HG03045 (cell line): ENCODE results near the gene SLC12A7.
"Not testable (repeated sequence)": the region's sequence is repeated elsewhere in the genome, so short reads cannot be mapped to it uniquely, and the experiment has no call there.

Experiments
- ATAC-seq: cut with Tn5 transposase; IDR thresholded peaks from one replicate; pipeline ENCODE4 v1.9.1; 2021; ENCODE audit warnings: mild to moderate bottlenecking, moderate library complexity; ENCODE audit not compliant: unreplicated experiment

SLC12A7 gene

GRCh38 chr5:1011741-1012312 is 100.0 kb downstream of the SLC12A7 start:
- no peak for ATAC-seq

- ATAC-seq: no peak
Observed at GRCh38 chr5:1011226-1011631, 100.6 kb downstream of the SLC12A7 start.

GRCh38 chr5:1010641-1011046 is 101.2 kb downstream of the SLC12A7 start:
- no peak for ATAC-seq

- ATAC-seq: no peak
Observed at GRCh38 chr5:1010181-1010510, 101.7 kb downstream of the SLC12A7 start.

- no peak for ATAC-seq
Observed at GRCh38 chr5:1009359-1010180, 102.3 kb downstream of the SLC12A7 start.

GRCh38 chr5:1008451-1009358 is 103.2 kb downstream of the SLC12A7 start, which contains the start of gene NKD2:
NKD2 (plus strand) TSS chr5:1008802; CDS start chr5:1009058, 256 bp downstream.
- no peak for ATAC-seq

GRCh38 chr5:1007681-1008450 is 104.0 kb downstream of the SLC12A7 start:
- ATAC-seq: no peak

GRCh38 chr5:1007221-1007680 is 104.6 kb downstream of the SLC12A7 start:
- ATAC-seq: no peak

- ATAC-seq: no peak
Observed at GRCh38 chr5:1006656-1007071, 105.2 kb downstream of the SLC12A7 start.

- no peak for ATAC-seq
Observed at GRCh38 chr5:1005904-1006655, 105.8 kb downstream of the SLC12A7 start.

GRCh38 chr5:1005249-1005851 is 106.5 kb downstream of the SLC12A7 start:
- no peak for ATAC-seq

GRCh38 chr5:1004461-1005248 is 107.2 kb downstream of the SLC12A7 start:
- no peak for ATAC-seq

GRCh38 chr5:1003296-1003937 is 108.4 kb downstream of the SLC12A7 start:
- no peak for ATAC-seq

GRCh38 chr5:1002836-1003235 is 109.0 kb downstream of the SLC12A7 start:
- ATAC-seq: no peak

GRCh38 chr5:1002271-1002546 is 109.7 kb downstream of the SLC12A7 start:
- ATAC-seq: no peak

GRCh38 chr5:1001406-1002270 is 110.2 kb downstream of the SLC12A7 start:
- ATAC-seq: no peak

- ATAC-seq: not testable (repeated sequence)
Observed at GRCh38 chr5:1000831-1001230, 111.0 kb downstream of the SLC12A7 start.
